Kidney epithelial cell (primary cell): ENCODE measurements around the gene WBP2. TPM values are rescaled to one million over a fixed set of nuclear protein-coding genes. Genes with fewer than 3 reads are reported as not detected.
"Not testable (repeated sequence)": the region's sequence is repeated elsewhere in the genome, so short reads cannot be mapped to it uniquely, and the experiment has no call there.

Experiments used
- DNase-seq: peaks from one replicate; pipeline ENCODE4 v3.0.0-alpha.2; 2010; ENCODE audit warnings: low read depth
- H3K27me3 ChIP-seq: 2 replicates; pipeline ENCODE4 v1.6.0; 2011; ENCODE audit warnings: low read length; ENCODE audit not compliant: control insufficient read depth, insufficient read depth
- H3K36me3 ChIP-seq: 2 replicates; pipeline ENCODE4 v1.5.1; 2011; ENCODE audit warnings: low read length; ENCODE audit not compliant: control insufficient read depth, insufficient read depth
- H3K4me3 ChIP-seq: 2 replicates; pipeline ENCODE4 v1.5.1; 2011; ENCODE audit warnings: low read depth, mild to moderate bottlenecking, control low read depth, low read length
- total RNA-seq: library from RNA; depleted of rRNA; stranded (reverse); fragments of >200 nt; gene quantifications from 2 replicates; pipeline ENCODE4 v1.2.3, GENCODE V29; 2015
- TF ChIP-seq, protein P1 (sequence below): IDR thresholded peaks from 2 replicates; pipeline ENCODE4 v1.5.1; 2011; ENCODE audit warnings: mild to moderate bottlenecking, moderate library complexity, low read length, control low read depth, inconsistent platforms; ENCODE audit not compliant: insufficient read depth, poor library complexity, severe bottlenecking

Gene WBP2
- total RNA-seq, 1 donor from 2014 or later: 105 TPM

DNA sequence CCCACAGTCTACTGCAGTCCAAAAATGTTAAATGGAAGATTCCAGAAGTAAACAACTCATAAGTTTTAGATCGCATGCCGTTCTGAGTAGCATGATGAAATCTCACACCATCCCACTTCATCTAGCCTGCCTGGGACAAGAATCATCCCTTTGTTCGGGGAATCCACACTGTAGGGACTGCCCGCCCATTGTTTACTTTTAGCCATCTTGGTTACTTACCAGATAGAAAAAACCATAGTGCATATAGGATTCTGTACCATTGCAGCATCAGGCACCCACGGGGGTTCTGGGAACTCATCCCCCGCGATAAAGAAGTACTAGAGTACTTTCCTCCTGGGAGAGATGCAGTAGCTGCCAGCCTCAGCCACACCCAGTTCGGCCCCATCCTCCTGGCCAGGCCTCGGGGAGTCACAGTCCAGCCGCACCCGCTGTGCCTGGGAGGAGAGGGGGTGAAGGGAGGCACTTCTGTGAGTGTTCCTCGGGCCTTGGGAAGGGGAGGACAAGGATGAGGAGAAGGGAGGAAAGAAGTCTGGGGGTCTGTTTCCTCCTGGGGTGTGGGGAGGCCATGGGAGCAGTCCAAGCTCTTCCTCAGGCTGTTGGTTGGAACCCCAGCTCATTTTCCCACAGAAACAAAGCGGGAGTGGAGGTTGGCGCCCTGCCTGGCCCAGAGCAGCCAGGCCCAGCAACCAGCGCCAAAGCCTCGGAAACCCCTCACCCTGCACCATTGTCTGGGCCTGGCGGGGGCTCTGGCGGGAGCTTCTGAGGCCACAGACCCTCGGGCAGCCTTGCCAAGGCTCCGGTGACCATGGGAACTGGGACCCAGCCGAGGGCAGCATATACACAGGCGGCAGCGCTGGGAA lies 14.4 kb upstream of the WBP2 start:
- Histone ChIP-seq H3K27me3 (no peaks in the 10 kb centered on the region), H3K4me3 (no peak overlapping the region), H3K36me3 (no peaks in the 10 kb centered on the region)
- no peak for DNase-seq
- TF ChIP-seq, protein P1, sequence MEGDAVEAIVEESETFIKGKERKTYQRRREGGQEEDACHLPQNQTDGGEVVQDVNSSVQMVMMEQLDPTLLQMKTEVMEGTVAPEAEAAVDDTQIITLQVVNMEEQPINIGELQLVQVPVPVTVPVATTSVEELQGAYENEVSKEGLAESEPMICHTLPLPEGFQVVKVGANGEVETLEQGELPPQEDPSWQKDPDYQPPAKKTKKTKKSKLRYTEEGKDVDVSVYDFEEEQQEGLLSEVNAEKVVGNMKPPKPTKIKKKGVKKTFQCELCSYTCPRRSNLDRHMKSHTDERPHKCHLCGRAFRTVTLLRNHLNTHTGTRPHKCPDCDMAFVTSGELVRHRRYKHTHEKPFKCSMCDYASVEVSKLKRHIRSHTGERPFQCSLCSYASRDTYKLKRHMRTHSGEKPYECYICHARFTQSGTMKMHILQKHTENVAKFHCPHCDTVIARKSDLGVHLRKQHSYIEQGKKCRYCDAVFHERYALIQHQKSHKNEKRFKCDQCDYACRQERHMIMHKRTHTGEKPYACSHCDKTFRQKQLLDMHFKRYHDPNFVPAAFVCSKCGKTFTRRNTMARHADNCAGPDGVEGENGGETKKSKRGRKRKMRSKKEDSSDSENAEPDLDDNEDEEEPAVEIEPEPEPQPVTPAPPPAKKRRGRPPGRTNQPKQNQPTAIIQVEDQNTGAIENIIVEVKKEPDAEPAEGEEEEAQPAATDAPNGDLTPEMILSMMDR: no peak

DNA sequence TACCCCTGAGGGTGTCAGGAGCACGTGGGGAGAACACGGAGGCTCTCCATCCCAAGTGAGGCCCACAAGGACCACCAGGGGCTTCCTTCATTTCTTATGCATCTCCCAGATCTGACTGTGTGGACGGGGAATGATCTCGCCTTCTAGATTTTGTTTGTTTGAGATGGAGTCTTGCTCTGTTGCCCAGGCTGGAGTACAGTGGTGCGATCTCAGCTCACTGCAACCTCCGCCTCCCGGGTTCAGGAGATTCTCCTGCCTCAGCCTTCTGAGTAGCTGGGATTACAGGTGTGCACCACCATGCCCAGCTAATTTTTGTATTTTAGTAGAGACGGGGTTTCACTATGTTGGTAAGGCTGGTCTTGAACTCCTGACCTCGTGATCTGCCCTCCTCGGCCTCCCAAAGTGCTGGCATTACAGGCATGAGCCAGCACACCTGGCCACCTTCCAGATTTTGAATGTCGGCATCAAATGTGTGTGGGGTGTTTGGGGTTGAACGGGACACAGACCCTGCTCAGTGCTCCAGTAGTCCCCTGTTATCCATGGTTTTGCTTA lies 13.7 kb upstream of the WBP2 start:
- H3K27me3 ChIP-seq, H3K36me3 ChIP-seq, H3K4me3 ChIP-seq, DNase-seq: not testable (repeated sequence)

DNA sequence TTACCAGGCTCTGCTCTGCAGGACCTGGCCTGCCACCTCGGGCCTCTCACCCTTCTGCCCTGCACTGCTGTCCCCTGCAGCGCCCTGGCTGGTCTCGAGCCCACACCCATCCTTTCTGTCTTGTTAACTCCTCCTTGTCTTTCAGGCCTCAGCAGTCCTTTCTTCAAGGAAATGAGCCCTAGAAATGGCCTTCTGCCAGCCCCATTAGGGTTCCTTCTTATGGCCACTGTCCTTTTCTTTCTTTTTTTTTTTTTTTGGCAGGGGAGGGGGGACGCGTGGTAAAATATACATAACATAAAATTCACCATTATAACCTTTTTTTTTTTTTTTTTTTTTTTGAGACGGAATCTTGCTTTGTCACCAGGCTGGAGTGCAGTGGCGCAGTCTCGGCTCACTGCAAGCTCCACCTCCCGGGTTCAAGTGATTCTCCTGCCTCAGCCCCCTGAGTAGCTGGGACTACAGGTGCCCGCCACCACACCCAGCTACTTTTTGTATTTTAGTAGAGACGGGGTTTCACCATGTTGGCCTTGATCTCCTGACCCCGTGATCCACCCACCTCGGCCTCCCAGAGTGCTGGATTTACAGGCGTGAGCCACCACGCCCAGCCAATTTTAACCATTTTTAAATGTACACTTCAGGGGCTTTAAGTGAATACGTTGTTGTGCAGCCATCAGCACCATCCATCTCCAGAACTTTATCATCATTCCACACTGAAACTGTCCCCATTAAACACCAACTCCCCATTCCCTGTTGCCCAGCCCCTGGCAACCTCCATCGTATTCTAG lies 10.5 kb upstream of the WBP2 start:
- not testable (repeated sequence) for H3K36me3 ChIP-seq, H3K4me3 ChIP-seq, H3K27me3 ChIP-seq, DNase-seq

DNA sequence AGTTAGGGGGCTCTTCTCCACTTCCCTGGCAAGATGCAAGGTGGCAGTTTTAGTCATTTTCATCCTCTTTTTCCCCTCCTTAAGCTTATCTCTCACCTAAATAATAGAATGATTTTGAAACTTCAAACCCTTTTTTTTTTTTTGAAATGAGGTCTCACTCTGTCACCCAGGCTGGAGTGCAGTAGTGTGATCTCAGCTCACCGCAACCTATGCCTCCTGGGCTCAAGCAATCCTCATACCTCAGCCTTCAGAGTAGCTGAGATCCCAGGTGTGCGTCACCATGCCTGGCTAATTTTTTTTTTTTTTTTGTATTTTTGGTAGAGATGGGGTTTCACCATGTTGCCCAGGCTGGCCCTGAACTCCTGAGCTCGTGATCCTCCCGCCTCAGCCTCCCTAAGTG lies 9.8 kb upstream of the WBP2 start:
- DNase-seq, H3K36me3 ChIP-seq, H3K27me3 ChIP-seq, H3K4me3 ChIP-seq: not testable (repeated sequence)

DNA sequence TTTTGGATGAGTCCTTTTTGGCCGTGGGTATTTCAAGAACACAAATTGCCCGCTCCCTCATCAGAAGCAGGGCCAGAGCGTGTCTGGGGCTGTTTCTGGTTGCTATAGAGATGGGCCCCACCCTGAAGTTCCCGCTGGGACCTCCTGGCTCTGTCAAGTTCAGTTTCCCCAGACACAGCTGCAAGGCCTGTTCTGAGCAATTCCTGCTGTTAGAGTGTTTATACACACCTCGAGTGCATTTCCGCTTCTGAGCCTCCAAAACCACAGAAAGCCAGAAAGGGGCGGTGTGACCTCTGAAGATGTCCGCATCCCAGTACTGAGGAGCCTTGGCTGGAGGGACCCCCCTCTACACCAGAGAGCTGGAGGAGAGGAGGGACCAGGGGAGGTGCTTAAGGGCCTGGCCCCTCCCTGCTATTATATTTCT lies 9.3 kb upstream of the WBP2 start:
- TF ChIP-seq, protein P1: no peak
- Histone ChIP-seq H3K36me3 (no peaks in the 10 kb centered on the region), H3K27me3 (no peaks in the 10 kb centered on the region), H3K4me3 (no peak overlapping the region)
- DNase-seq: no peak

DNA sequence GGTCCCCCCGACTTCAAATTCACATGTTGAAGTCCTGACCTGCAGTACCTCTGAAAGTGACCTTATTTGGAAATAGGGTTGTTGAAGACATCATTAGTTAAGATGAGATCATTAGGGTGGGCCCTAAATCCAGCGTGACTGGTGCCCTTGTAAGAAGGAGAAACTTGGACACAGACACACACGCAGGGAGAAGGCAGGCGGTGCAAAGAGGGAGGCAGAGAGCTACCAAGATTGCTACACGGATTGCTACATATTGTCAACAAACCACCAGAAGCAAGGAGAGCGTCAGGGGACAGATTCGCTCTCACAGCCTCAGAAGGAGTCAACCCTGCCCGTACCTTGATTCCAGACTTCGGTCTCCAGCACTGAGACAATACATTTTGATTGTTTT lies 6.8 kb upstream of the WBP2 start:
- DNase-seq: no peak
- Histone ChIP-seq H3K36me3 (no peaks in the 10 kb centered on the region), H3K27me3 (no peaks in the 10 kb centered on the region), H3K4me3 (no peak overlapping the region)
- TF ChIP-seq, protein P1: no peak

DNA sequence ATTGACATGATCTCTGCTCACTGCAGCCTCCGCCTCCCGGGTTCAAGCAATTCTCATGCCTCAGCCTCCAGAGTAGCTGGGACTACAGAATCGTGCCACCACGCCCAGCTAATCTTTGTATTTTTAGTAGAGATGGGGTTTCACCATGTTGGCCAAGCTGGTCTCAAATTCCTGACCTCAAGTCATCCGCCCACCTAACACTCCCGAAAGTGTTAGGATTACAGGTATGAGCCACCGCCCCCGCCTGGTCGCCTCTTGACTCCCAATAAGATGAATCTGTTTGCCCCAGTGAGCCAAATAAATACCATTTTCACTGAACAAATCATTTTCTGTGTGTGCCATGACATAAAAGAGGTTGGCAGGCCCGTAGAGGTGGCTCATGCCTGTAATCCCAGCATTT lies 4.2 kb upstream of the WBP2 start:
- not testable (repeated sequence) for DNase-seq, H3K27me3 ChIP-seq, H3K4me3 ChIP-seq, H3K36me3 ChIP-seq
